CD14-positive monocyte (primary cell): ENCODE measurements around the gene TANGO2. TPM values are rescaled to one million over a fixed set of nuclear protein-coding genes. Genes with fewer than 3 reads are reported as not detected.

ENCODE experiments used
- DNase-seq, 3 donors: peaks; one replicate each; pipeline ENCODE4 v3.0.0-alpha.2; 2011 to 2022
- H2AFZ ChIP-seq: 2 replicates; pipeline ENCODE4 v1.6.0; 2012; ENCODE audit warnings: mild to moderate bottlenecking, low read depth, low read length, inconsistent platforms; ENCODE audit not compliant: insufficient read depth, poor library complexity, severe bottlenecking
- H3K27ac ChIP-seq, 2 donors: 1 replicate in 1 of 2; 2 replicates in 1 of 2; pipeline ENCODE4 v1.5.1; 2012 to 2013; ENCODE audit warnings: low read length in 2 of 2, control low read depth in 1 of 2, inconsistent platforms in 1 of 2, low read depth in 1 of 2, mild to moderate bottlenecking in 1 of 2
- H3K27me3 ChIP-seq, 2 donors: one replicate each; pipeline versions ENCODE4 v1.6.0 to v1.6.1; 2011 to 2013; ENCODE audit warnings: low read length in 2 of 2; ENCODE audit not compliant: control insufficient read depth in 2 of 2, insufficient read depth in 2 of 2
- H3K36me3 ChIP-seq, 2 donors: replicated peaks in 1 of 2; 1 replicate in 1 of 2; 2 replicates in 1 of 2; pipeline versions ENCODE4 v1.5.1 to v1.6.1; 2012 to 2013; ENCODE audit warnings: low read length in 2 of 2, control low read depth in 1 of 2, inconsistent platforms in 1 of 2, mild to moderate bottlenecking in 1 of 2; ENCODE audit not compliant: insufficient read depth in 2 of 2, control insufficient read depth in 1 of 2
- H3K4me1 ChIP-seq, 2 donors: 1 replicate in 1 of 2; 2 replicates in 1 of 2; pipeline versions ENCODE4 v1.5.1 to v1.6.1; 2012 to 2013; ENCODE audit warnings: low read length in 2 of 2, control low read depth in 1 of 2, inconsistent platforms in 1 of 2, mild to moderate bottlenecking in 1 of 2, moderate library complexity in 1 of 2; ENCODE audit not compliant: insufficient read depth in 2 of 2, control insufficient read depth in 1 of 2
- H3K4me2 ChIP-seq: replicated peaks from 2 replicates; pipeline ENCODE3; 2012; ENCODE audit warnings: low read length, moderate library complexity, mild to moderate bottlenecking; ENCODE audit not compliant: poor library complexity, severe bottlenecking; ENCODE audit errors: extremely low read depth
- H3K4me3 ChIP-seq, 3 experiments: fragments of 200-600 bp in 1 of 3; sonication (generic) in 1 of 3; replicated peaks in 1 of 3; 1 replicate in 2 of 3; 2 replicates in 1 of 3; pipeline ENCODE4 v1.5.1; 2011 to 2013; ENCODE audit warnings: low read length in 3 of 3, mild to moderate bottlenecking in 3 of 3, control low read depth in 2 of 3, low read depth in 2 of 3, inconsistent platforms in 1 of 3, moderate library complexity in 1 of 3
- H3K79me2 ChIP-seq: 2 replicates; pipeline ENCODE4 v1.6.0; 2012; ENCODE audit warnings: mild to moderate bottlenecking, control low read depth, inconsistent platforms, low read length, moderate library complexity; ENCODE audit not compliant: insufficient read depth
- H3K9ac ChIP-seq: 2 replicates; pipeline ENCODE4 v1.6.0; 2017; ENCODE audit warnings: low read length, mild to moderate bottlenecking; ENCODE audit not compliant: insufficient read depth, poor library complexity, severe bottlenecking
- H3K9me3 ChIP-seq, 2 donors: replicated peaks in 1 of 2; 1 replicate in 1 of 2; 2 replicates in 1 of 2; pipeline versions ENCODE4 v1.5.1 to v1.6.1; 2012 to 2013; ENCODE audit warnings: low read length in 2 of 2, control low read depth in 1 of 2; ENCODE audit not compliant: control insufficient read depth in 1 of 2, insufficient read depth in 1 of 2
- H4K20me1 ChIP-seq: 2 replicates; pipeline ENCODE4 v1.6.0; 2012; ENCODE audit warnings: mild to moderate bottlenecking, low read length, control low read depth, moderate library complexity; ENCODE audit not compliant: insufficient read depth
- H3K27ac Mint-ChIP-seq, 7 donors: one replicate each; pipeline ENCODE4 v1.8.0; 2020; ENCODE audit warnings: mild to moderate bottlenecking in 7 of 7, mixed read lengths in 7 of 7, moderate library complexity in 6 of 7, inconsistent platforms in 2 of 7
- H3K27me3 Mint-ChIP-seq, 3 donors: one replicate each; pipeline ENCODE4 v1.8.0; 2021 to 2022; ENCODE audit warnings: low read depth in 3 of 3, mild to moderate bottlenecking in 3 of 3, mixed read lengths in 3 of 3, moderate library complexity in 3 of 3, inconsistent platforms in 1 of 3
- H3K36me3 Mint-ChIP-seq, 2 donors: one replicate each; pipeline ENCODE4 v1.8.0; 2020; ENCODE audit warnings: mixed read lengths in 2 of 2, inconsistent platforms in 1 of 2, mild to moderate bottlenecking in 1 of 2
- H3K4me1 Mint-ChIP-seq: one replicate; pipeline ENCODE4 v1.8.0; 2020; ENCODE audit warnings: mild to moderate bottlenecking, mixed read lengths
- H3K4me3 Mint-ChIP-seq, 2 donors: one replicate each; pipeline ENCODE4 v1.8.0; 2020; ENCODE audit warnings: mild to moderate bottlenecking in 2 of 2, mixed read lengths in 2 of 2, moderate library complexity in 1 of 2
- H3K9me3 Mint-ChIP-seq, 7 donors: one replicate each; pipeline ENCODE4 v1.8.0; 2020 to 2022; ENCODE audit warnings: mixed read lengths in 7 of 7, mild to moderate bottlenecking in 6 of 7, moderate library complexity in 6 of 7, inconsistent platforms in 2 of 7
- CTCF ChIP-seq: fragments of 200-600 bp; IDR thresholded peaks from one replicate; pipeline ENCODE4 v1.8.0; 2022; ENCODE audit warnings: antibody characterized with exemption, mild to moderate bottlenecking
- WGBS: methylation state at CpG from one replicate; pipeline ENCODE4 v1.1.5; 2013; ENCODE audit warnings: missing lambda C conversion rate; ENCODE audit not compliant: insufficient coverage; 5-methylcytosine and 5-hydroxymethylcytosine counted together
- intact Hi-C, 2 donors: fragments of 100-400 bp; cut with micrococcal nuclease; formaldehyde crosslinking; loops; one replicate each; pipeline versions ENCODE4 v1.15.0 to v1.15.1; 2023
- polyA plus RNA-seq, 3 donors: library from polyadenylated mRNA; depleted of rRNA in 1 of 3; unstranded in 2 of 3; stranded (reverse) in 1 of 3; fragments of 300-500 nt in 2 of 3; fragments of >200 nt in 1 of 3; fragmentation: Illumina TruSeq in 2 of 3; gene quantifications; 1 replicate in 2 of 3; 2 replicates in 1 of 3; pipeline ENCODE4 v1.2.3, GENCODE V29; 2012 to 2021

The TANGO2 gene
- polyA plus RNA-seq, 3 donors, result 56.4 to 94.9 (median 58.2) TPM

DNA sequence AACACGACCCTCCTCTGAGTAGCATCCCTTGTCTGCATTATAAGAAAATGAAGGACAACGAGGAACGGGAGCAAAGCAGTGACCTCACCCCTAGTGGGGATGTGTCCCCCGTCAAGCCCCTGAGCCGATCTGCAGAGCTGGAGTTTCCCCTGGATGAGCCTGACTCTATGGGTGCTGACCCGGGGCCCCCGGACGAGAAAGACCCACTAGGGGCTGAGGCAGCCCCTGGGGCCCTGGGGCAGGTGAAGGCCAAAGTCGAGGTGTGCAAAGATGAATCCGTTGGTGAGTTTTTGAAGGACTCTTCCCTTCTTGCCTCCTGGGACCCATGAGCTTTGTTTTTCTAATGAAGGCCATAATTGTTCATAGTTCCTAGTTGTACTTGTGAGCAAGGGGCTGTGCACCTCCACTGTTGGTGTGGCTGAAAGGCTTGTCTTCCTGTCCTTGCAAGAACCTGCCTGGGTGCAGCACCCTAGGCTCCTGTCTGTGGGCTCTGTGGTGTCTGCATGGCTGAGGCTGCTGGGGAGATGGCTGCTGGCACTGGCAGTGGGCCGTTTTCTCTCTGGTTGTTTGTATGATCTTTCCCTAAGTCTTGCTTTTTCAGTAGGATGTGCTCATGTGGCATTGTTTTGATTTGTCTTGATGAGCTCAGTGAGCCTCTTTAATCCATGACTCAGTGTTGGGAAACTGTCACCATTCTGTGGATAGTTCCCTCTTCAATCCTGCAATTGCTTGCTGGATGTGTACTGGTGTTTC is 69.2 kb downstream of the TANGO2 start:
- no peak overlapping the region for H2AFZ ChIP-seq
- no peak overlapping the region for H3K4me2 ChIP-seq
- peaks cover 94 to 98% of the 10 kb centered on the region in 2 donors for H3K36me3 ChIP-seq
- Mint-ChIP-seq H3K4me1 (no peaks in the 10 kb centered on the region), H3K36me3 (peaks cover 96 to 100% of the 10 kb centered on the region in 2 donors), H3K27me3 (peaks cover 0 to 4% (median 0%) of the 10 kb centered on the region in 3 donors), H3K4me3 (no peak overlapping the region), H3K27ac (peak overlapping the region in 3 of 7 donors; percentile 34 to 50 (median 41)), H3K9me3 (peaks cover 0 to 4% (median 0%) of the 10 kb centered on the region in 7 donors)
- peak overlapping the region in 1 of 2 donors; percentile 7 for H3K27ac ChIP-seq
- H3K4me1 ChIP-seq, result no peaks in the 10 kb centered on the region
- no peaks in the 10 kb centered on the region for H3K9me3 ChIP-seq
- DNase-seq, result no peak
- no peaks in the 10 kb centered on the region for H3K27me3 ChIP-seq
- peaks cover 19% of the 10 kb centered on the region for H3K79me2 ChIP-seq
- no peak for TF ChIP-seq CTCF
- H3K9ac ChIP-seq, result no peak overlapping the region
- H3K4me3 ChIP-seq, result no peak overlapping the region
- H4K20me1 ChIP-seq, result peaks cover 12% of the 10 kb centered on the region
- WGBS, result 96% methylated on average over 9 of the region's 11 CpGs
- intact Hi-C loops, result no loop called here

- 0% methylated on average over 2 of the region's 9 CpGs for WGBS
- Mint-ChIP-seq H3K27me3 (peaks cover 0 to 4% (median 0%) of the 10 kb centered on the region in 3 donors), H3K36me3 (peaks cover 97 to 100% of the 10 kb centered on the region in 2 donors), H3K4me3 (peak overlapping the region in 1 of 2 donors; percentile 10), H3K4me1 (no peaks in the 10 kb centered on the region), H3K27ac (peak overlapping the region in 5 of 7 donors; percentile 4 to 41 (median 34)), H3K9me3 (peaks cover 0 to 4% (median 0%) of the 10 kb centered on the region in 7 donors)
- intact Hi-C loops, result no loop called here
- H3K79me2 ChIP-seq, result peaks cover 13% of the 10 kb centered on the region
- peaks cover 98 to 100% of the 10 kb centered on the region in 2 donors for H3K36me3 ChIP-seq
- H3K27me3 ChIP-seq, result no peaks in the 10 kb centered on the region
- TF ChIP-seq CTCF, result no peak
- H3K4me1 ChIP-seq, result no peaks in the 10 kb centered on the region
- no peak overlapping the region for H3K9ac ChIP-seq
- DNase-seq, result no peak
- H3K4me3 ChIP-seq, result no peak overlapping the region
- H3K4me2 ChIP-seq, result no peak overlapping the region
- H3K9me3 ChIP-seq, result no peaks in the 10 kb centered on the region
- no peak overlapping the region for H2AFZ ChIP-seq
- peak overlapping the region in 1 of 2 donors; percentile 7 for H3K27ac ChIP-seq
- H4K20me1 ChIP-seq, result peaks cover 5% of the 10 kb centered on the region
Observed at GRCh38 chr22:20090730-20091240, 69.9 kb downstream of the TANGO2 start.
